Astrocyte (in vitro differentiated cells and primary cell): Measurements from ENCODE around the gene TFF3.

ENCODE experiments used
- CTCF ChIP-seq: IDR thresholded peaks from 2 replicates; pipeline ENCODE4 v1.5.1; 2011; ENCODE audit warnings: low read depth, mild to moderate bottlenecking, inconsistent platforms, low read length, moderate library complexity; ENCODE audit not compliant: insufficient read depth
- EZH2 ChIP-seq: IDR thresholded peaks from 2 replicates; pipeline ENCODE4 v1.6.1; 2012; ENCODE audit warnings: mild to moderate bottlenecking, low read length, inconsistent platforms; ENCODE audit not compliant: insufficient read depth

GRCh38 chr21:42362700-42363099 lies 47.5 kb upstream of the TFF3 start:
- TF ChIP-seq EZH2 (no peak), CTCF (no peak)
